GM21825 (cell line): ENCODE results near the gene NDUFB7.
"Not testable (repeated sequence)": the region's sequence is repeated elsewhere in the genome, so short reads cannot be mapped to it uniquely, and the experiment has no call there.

Source experiments
- ATAC-seq: cut with Tn5 transposase; IDR thresholded peaks from one replicate; pipeline ENCODE4 v1.9.1; 2021; ENCODE audit warnings: mild to moderate bottlenecking, moderate library complexity; ENCODE audit not compliant: unreplicated experiment

The NDUFB7 gene

DNA sequence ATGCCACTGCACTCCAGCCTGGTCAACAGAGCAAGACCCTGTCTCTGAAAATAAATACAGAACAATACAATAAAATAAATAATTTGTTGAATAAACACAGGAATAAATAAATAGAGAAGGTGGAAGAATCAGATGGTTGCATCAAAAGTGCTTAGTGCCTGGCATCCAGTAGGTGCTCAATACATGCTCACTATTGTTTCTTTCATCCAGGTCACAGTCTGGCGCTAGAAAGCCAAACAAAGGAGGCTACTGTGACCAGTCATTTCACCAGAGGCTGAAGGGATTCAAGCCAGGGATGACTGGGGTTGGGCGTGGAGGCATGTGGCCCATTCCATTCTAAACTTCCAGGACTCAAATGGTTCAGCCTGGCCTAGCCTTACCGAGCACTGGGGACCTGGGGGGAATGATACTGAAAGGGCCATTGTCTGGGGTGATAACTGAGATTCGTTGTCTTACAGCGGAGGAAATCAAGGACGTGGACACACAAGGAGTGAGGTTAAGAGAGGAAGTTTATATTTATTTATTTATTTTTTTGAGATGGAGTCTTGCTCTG is 3.6 kb upstream of the NDUFB7 start:
- ATAC-seq, result no peak

GRCh38 chr19:14570864-14571527 is 870 bp downstream of the NDUFB7 start:
- no peak for ATAC-seq

DNA sequence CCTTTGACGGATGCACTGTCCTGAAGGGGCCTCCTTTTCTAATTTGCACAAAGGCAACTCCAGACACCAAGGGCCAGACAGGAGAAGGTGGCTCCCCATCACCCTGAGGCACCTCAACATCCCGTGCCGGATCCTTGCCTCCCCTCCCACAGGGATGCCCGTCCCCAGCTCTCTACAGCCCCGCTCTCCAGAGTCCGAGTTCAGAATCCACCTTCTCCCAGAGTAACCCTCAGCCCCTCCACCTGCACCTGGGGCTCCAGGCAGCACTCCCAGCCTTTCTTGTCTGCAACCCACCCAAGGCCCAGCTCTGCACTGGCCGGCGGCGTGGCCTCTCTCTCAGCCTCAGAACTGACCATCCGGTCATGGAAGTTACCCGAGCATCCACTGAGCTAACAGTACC is 4.8 kb downstream of the NDUFB7 start:
- no peak for ATAC-seq

DNA sequence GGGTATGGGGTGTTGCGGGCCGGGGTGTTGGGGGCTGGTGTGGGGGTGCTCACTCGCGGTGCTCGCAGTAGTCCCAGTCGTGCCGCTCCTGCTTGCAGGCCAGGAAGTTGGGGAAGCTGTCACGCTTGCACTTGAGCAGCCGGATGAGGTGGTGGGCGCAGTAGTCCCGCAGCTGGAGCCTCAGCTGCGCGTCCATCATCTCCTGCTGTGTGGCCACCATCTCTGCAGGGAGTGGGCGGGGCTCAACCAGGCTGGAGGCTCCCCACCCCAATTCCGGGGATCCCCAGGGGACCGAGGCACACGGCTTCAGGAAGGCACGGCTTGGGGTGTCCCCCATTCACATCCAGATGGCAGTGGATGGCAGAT is 5.2 kb downstream of the NDUFB7 start:
- no peak for ATAC-seq

DNA sequence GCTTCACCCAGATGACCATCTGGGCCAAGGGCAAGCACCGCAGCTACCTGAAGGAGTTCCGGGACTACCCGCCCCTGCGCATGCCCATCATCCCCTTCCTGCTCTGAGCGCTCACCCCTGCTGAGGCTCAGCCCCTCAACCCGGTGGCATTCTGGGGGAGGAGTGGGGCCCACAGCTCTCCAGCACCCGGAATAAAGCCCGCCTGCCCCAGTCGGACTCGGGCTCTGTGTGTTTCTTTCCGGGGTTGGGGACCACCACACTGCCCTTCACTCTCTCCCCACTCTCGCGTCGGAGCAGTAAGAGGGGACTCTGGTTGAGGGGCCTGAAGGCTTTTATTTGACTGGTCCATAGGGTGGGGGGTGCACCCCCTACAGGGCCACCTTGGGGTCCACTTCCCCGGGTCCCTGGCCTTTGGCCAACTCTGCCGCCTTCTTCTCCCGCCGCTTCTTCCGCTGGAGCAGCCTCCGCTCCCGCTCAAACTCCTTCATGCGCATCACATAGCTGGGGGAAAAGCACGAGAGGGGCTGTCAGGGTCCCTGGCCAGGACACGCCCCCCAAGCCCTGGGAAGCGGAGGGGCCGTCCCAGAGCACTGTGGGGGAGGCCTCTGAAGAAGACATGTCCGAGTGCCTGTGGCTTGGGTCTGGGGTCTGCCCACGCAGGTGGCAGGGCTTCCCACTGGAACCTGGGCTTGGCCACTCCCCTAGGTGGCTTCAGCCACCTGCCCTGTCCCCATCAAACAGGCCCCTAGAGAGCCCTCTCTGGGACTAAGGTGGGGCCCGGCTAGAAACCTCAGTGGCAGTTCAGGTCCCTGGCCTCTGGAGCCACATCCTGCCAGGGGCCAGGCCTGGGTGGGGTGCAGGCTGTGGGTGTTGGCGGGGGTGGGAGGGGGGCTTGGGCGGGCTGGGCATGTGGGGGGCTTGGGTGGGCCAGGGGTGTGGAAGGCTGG is 5.8 kb downstream of the NDUFB7 start:
- no peak for ATAC-seq

- no peak for ATAC-seq
These were observed 6.6 kb downstream of the NDUFB7 start for GRCh38 chr19:14565298-14565679.

DNA sequence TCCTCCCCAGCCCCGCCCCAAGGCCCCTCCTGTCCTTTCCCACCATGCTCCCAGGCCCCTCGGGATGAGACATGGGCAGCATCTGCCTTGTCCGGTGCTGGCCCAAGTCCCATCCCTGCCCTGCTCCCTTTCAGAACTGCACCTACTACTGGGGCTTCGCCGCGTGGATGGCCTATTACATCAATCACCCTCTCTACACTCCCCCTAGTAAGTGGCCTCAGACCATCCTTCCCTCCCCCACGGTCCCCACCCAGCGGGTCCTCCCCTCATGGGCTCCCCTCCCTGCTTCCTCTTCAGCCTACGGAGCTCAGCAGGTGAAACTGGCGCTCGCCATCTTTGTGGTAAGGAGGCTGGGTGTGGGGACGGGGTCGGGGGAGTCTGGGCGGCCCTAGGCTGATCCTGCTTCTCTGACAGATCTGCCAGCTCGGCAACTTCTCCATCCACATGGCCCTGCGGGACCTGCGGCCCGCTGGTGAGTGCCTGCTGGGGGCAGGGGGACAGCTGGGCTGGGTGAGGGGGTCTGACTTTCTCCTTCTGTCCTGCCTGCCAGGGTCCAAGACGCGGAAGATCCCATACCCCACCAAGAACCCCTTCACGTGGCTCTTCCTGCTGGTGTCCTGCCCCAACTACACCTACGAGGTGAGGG is 7.1 kb downstream of the NDUFB7 start:
- ATAC-seq, result not testable (repeated sequence)

DNA sequence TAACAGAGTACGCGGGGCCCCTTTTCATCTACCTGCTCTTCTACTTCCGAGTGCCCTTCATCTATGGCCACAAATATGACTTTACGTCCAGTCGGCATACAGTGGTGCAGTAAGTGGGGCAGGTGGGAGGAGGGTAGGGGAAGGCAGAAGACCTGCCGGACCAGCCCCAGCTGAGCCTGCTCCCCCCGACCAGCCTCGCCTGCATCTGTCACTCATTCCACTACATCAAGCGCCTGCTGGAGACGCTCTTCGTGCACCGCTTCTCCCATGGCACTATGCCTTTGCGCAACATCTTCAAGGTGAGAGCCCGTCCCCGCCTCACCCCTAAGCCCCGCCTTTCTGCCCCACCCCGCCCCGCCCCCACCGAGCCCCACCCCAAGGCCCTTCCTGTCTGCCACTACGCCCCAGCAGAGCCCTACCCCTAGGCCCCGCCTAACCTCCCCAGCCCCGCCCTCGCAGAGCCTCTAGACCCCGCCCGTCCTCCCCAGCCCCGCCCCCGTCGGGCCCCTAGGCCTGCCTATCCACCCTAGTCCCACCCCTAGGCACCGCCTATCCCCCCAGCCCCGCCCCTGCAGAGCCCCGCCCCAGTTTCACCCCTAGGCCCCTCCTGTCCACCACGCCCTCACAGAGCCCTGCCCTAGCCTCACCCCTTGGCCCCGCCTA is 7.7 kb downstream of the NDUFB7 start:
- ATAC-seq, result no peak

DNA sequence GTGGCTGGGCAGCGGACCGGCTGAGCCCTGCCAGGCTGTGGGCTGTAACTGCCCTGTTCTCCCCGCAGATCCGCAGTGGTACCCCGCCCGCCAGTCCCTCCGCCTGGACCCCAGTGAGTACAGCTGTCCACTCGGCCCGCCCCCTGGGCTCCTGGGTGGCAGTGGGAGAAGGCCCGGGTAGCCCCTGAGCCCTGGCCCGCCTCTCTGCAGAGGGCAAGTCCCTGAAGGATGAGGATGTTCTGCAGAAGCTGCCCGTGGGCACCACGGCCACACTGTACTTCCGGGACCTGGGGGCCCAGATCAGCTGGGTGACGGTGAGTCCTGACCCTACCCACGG is 8.3 kb downstream of the NDUFB7 start:
- ATAC-seq, result no peak

GRCh38 chr19:14562660-14563589 is 8.9 kb downstream of the NDUFB7 start:
- no peak for ATAC-seq

GRCh38 chr19:14561847-14562351 is 10.0 kb downstream of the NDUFB7 start:
- ATAC-seq, result no peak

GRCh38 chr19:14561249-14561648 is 10.6 kb downstream of the NDUFB7 start:
- no peak for ATAC-seq

DNA sequence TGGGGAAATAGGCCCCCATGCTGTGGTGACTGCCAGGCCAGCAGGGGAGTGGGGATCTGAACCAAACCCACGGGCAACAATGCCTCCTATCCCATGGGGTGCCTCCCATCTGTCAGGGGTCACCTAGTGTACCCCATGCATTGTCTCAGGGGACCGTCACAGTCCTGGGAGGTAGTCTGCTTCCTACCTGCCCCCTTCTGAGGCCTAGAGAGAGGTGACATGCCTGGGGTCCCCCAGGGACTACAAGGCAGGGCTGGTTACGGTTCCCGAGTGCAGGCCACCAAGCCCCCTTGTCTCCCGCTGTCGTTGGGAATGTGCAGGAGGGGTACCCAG is 11.1 kb downstream of the NDUFB7 start:
- no peak for ATAC-seq

DNA sequence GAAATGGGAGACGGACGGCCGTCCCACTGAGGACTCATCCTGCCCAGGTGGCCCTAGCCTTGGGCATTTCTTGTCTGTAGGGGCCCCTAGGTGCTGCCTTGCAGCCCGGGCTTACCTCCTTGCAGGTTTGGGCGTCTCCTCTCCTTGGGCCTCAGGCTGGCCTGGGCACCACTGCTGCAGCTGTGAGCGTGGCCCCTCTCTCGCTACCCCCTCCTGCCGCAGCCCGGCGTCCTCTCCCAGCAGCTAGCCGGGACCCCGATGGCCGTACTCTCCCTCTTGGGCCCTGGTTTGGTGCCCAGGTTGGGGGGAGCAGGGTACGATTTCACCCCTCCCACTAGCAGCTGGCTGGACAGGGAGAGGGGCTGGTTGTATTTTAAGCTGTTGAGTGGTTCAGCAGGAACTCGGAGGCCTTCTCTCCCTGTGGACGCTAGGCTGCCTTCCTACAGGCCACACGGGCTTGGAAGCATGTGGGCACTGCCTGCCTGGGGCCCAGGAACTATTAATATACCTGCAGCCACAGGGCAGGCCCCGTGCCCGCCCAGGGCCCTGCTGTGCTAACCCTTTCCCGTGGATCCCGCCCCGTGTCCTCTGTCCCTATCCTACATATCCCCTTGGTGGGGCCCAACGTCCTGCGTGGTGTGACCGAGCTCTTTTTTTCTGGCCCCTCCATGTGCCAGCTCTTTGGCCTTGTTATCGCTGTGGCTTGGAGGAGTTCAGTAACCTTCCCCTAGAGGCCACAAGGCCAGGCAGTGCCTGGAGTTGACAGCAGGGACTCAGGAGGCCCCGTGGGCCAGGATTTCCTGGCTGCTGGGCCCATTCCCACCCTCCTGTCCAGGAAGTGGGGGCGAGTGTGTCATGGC is 11.7 kb downstream of the NDUFB7 start:
- ATAC-seq, result no peak

DNA sequence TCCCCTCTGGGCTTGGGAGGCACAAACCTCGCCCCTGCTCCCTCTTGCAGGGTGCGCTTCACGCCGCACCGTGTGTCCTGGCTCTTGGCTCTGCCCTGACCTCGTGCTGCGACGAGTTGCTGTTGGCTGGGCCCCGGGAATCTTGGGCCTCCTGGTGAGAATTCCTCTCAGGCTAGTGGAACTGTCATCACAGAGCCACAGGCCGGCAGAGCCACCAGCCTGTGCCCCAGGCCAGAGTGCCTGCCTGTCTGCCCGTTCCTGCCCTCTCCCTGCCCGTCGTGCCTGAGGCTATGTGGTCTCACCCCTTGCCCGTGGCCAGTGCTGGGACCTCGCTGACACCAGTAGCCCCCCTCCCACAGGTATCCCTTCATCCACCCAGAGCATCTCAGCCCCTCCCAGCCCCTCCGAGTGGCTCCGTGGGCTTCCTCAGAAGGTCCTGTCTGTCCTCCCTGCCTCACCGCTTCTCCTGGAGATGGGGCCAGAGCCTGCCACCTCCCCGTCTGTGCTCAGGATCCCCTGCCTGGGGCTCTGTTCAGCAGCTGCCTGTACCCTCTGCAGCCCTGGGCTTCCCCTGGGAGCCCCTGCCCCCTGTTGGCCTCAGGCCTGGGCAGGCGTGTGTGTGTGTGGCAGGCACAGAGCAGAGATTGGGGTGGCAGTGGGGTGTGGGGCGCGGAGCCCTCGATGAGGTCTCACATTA is 13.3 kb downstream of the NDUFB7 start:
- ATAC-seq, result no peak

DNA sequence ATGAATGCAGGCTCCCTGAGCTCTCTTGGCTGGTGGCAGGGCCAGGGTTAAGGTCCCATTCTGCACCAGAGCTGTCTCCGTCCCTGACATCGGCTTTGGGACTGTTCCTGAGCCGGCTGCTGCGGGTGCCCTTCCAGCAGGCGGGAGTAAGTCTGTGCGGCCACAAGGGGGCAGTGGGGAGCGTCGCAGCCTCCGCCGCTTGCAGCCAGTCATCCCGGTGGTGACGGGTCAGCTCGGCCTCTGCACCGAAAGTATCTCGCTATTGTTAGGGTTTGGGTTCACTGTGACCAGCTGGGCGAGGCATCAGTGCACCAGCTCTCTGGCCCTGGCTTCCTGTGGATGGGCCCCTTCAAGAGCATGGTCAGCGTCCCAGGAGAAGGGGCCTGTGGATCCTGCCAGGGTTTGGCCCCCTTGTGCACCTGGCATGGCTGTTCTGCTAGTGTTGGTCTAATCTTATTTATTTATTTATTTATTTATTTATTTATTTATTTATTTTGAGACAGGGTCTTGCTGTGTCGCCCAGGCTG is 15.1 kb downstream of the NDUFB7 start:
- ATAC-seq, result peak; percentile 56

DNA sequence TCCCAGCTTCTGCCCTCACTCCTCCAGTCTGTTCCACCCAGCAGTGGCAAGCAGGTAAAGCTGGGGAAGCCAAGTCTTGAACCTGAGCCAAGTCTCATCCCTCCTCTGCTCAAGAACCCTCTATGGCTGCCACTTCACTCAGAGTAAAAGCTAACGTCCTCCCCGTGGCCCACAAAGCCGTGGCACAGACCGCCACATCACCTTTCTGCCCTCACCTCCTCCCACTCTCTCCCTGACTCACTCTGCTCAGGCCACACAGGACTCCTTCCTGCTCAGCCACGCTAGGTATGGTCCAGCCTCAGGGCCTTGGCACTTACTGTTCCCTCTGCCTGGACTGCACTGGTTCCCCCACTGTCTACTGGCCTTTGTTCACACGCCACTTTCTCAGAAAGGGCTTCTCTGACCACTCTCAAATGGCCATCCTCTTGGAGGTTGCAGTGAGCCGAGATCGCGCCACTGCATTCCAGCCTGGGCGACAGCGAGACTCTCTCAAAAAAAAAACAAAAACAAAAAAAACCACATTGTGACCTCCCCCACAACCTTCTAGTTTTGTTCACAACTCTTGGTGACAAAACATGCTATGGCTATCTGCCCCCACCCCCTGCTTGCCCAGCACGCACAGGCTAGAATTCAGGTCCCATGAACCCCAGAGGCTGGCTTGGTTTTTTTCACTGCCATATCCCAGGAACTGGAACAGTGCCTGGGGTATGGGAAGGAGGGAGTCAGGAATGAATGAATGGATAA is 15.8 kb downstream of the NDUFB7 start:
- no peak for ATAC-seq
